MCF 10A (cell line): ENCODE results near the gene ADAMTS10. TPM values are rescaled to one million over a fixed set of nuclear protein-coding genes. Genes with fewer than 3 reads are reported as not detected.

ENCODE experiments used
- BruUV-seq: library from RNA; stranded (reverse); fragments of 400-500 nt; replicated peaks from 2 replicates; lab custom pipeline; 2021; lab: Mats Ljungman, UMichigan
- CTCF ChIA-PET: fragments of 300-600 bp; sonication (Branson Sonifier 250); formaldehyde crosslinking; extraction: SDS; loops from one replicate; lab custom pipeline; 2021; ENCODE audit warnings: antibody characterized with exemption, inconsistent platforms; lab: Yijun Ruan, JAX
- POLR2A ChIA-PET: fragments of 300-600, 350-650 bp; sonication (Branson Sonifier 250); formaldehyde crosslinking; extraction: SDS; loops from one replicate; lab custom pipeline; 2020; ENCODE audit warnings: antibody characterized with exemption, inconsistent platforms; lab: Yijun Ruan, JAX
- DNase-seq: peaks from one replicate; pipeline ENCODE4 v3.0.0-alpha.2; 2018; ENCODE audit not compliant: unreplicated experiment
- H3K27ac Mint-ChIP-seq: one replicate; pipeline ENCODE4 v1.8.0; 2022; ENCODE audit warnings: mild to moderate bottlenecking, low read depth, mixed read lengths; ENCODE audit not compliant: unreplicated experiment
- H3K27me3 Mint-ChIP-seq: one replicate; pipeline ENCODE4 v1.8.0; 2022; ENCODE audit warnings: mixed read lengths; ENCODE audit not compliant: insufficient read depth, unreplicated experiment
- H3K36me3 Mint-ChIP-seq: one replicate; pipeline ENCODE4 v1.8.0; 2022; ENCODE audit warnings: mild to moderate bottlenecking, moderate library complexity, mixed read lengths; ENCODE audit not compliant: insufficient read depth, unreplicated experiment
- H3K4me1 Mint-ChIP-seq: one replicate; pipeline ENCODE4 v1.8.0; 2022; ENCODE audit warnings: mixed read lengths; ENCODE audit not compliant: insufficient read depth, unreplicated experiment
- H3K4me3 Mint-ChIP-seq: one replicate; pipeline ENCODE4 v1.8.0; 2022; ENCODE audit warnings: mild to moderate bottlenecking, moderate library complexity, mixed read lengths; ENCODE audit not compliant: unreplicated experiment
- H3K9me3 Mint-ChIP-seq: one replicate; pipeline ENCODE4 v1.8.0; 2022; ENCODE audit warnings: mixed read lengths; ENCODE audit not compliant: unreplicated experiment
- intact Hi-C: fragments of 100-400 bp; cut with micrococcal nuclease; formaldehyde crosslinking; loops from 2 replicates; pipeline ENCODE4 v1.14.1; 2022
- total RNA-seq: library from RNA; stranded (reverse); gene quantifications from 2 replicates; pipeline ENCODE4 v1.2.3, GENCODE V29; 2022
- TF ChIP-seq, protein P1 (sequence below): fragments of 200-600 bp; IDR thresholded peaks from one replicate; pipeline ENCODE4 v1.8.0; 2022; ENCODE audit warnings: antibody characterized with exemption, mild to moderate bottlenecking; ENCODE audit not compliant: unreplicated experiment

ADAMTS10 gene
- total RNA-seq, 1 experiment from 2014 or later: not detected

DNA sequence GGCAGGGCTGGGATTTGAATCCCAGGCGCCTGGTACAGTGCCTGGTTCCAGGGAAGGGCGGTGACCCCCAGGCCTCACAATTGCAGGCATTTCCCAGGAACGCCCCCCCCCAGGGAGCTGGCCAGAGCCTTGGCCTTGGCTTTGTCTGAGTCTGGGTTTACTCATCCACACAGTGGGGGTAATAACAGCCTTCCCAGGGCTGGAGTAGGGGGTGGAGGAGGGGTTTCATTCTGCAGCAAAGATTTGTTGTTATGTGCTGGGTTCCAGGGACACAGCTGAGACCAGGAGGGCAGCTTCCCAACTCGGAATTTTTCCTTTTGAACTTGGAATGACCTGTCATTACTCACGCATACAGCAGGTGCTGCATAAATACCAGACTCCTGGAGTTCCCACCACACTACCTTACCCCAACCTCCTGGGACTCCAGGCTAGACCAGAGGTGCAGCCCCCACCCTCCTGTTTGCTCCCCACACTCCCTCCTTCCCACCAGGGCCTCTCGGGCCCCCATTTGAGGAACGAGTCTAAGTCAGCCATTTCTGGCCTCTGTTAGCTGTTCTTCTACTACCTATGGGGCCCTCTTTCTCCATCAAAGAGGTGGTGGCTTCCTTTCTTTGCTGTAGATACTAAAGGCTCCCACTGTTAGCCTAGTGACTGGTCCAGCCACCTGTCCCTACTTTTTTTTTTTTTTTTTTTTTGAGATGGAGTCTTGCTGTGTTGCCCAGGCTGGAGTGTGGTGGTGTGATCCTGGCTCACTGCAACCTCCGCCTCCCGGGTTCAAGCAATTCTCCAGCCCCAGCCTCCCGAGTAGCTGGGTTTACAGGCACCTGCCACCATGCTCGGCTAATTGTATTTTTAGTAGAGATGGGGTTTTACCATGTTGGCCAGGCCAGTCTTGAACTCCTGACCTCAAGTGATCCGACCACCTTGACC lies 1.6 kb upstream of the ADAMTS10 start:
- no peaks in the 10 kb centered on the region for H3K9me3 Mint-ChIP-seq
- no TSS peak for BruUV-seq
- TF ChIP-seq, protein P1, sequence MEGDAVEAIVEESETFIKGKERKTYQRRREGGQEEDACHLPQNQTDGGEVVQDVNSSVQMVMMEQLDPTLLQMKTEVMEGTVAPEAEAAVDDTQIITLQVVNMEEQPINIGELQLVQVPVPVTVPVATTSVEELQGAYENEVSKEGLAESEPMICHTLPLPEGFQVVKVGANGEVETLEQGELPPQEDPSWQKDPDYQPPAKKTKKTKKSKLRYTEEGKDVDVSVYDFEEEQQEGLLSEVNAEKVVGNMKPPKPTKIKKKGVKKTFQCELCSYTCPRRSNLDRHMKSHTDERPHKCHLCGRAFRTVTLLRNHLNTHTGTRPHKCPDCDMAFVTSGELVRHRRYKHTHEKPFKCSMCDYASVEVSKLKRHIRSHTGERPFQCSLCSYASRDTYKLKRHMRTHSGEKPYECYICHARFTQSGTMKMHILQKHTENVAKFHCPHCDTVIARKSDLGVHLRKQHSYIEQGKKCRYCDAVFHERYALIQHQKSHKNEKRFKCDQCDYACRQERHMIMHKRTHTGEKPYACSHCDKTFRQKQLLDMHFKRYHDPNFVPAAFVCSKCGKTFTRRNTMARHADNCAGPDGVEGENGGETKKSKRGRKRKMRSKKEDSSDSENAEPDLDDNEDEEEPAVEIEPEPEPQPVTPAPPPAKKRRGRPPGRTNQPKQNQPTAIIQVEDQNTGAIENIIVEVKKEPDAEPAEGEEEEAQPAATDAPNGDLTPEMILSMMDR: no peak
- ChIA-PET POLR2A (no interaction called here), CTCF (interaction anchor here (0.7 to 1.0 kb wide), 2 partner anchors 25 to 26 kb away, joined by 3 to 4 read pairs; no protein-coding TSS in a partner anchor)
- peaks cover 26% of the 10 kb centered on the region for H3K4me1 Mint-ChIP-seq
- H3K27ac Mint-ChIP-seq: no peak overlapping the region
- peaks cover 7% of the 10 kb centered on the region for H3K36me3 Mint-ChIP-seq
- H3K4me3 Mint-ChIP-seq: no peak overlapping the region
- H3K27me3 Mint-ChIP-seq: peaks cover 15% of the 10 kb centered on the region
- no peak for DNase-seq
- intact Hi-C loops: no loop called here

DNA sequence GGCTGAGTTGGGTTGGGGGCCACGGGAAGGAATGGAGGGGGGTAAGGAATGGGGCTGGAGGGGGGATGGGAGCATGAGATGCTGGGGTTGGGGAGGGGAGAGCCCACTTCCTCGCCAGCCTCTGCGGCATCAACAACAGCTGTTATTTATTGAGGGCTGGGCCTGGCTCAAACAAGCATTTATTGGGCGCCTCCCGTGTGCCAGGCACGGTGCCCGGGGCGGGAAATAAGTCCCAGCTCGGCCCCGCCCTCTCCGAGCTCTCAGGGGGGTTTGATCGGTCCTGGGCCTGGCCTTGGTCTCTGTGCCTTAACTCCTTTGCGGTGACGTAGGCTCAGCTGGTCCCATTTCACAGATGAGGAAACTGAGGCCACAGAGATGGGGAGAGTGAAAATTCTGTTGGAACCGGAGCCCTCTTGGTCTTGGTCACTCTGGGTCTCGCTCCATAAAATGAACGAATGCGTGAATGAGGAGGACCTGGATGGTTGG lies 919 bp upstream of the ADAMTS10 start:
- Mint-ChIP-seq H3K4me3 (no peak overlapping the region), H3K27ac (no peak overlapping the region), H3K27me3 (peaks cover 15% of the 10 kb centered on the region), H3K4me1 (peaks cover 26% of the 10 kb centered on the region), H3K36me3 (peaks cover 7% of the 10 kb centered on the region), H3K9me3 (no peaks in the 10 kb centered on the region)
- CTCF ChIA-PET: interaction anchor here (1.0 kb wide), 1 partner anchor 26 kb away, joined by 4 read pairs; no protein-coding TSS in a partner anchor
- intact Hi-C loops: no loop called here
- POLR2A ChIA-PET: no interaction called here
- no TSS peak for BruUV-seq
- DNase-seq: no peak
- TF ChIP-seq, protein P1: no peak

- ChIA-PET CTCF (no interaction called here), POLR2A (no interaction called here)
- H3K4me1 Mint-ChIP-seq: peaks cover 26% of the 10 kb centered on the region
- H3K4me3 Mint-ChIP-seq: no peak overlapping the region
- H3K27me3 Mint-ChIP-seq: peaks cover 11% of the 10 kb centered on the region
- no peaks in the 10 kb centered on the region for H3K9me3 Mint-ChIP-seq
- no peak overlapping the region for H3K27ac Mint-ChIP-seq
- no TSS peak for BruUV-seq
- TF ChIP-seq, protein P1: no peak
- H3K36me3 Mint-ChIP-seq: peaks cover 7% of the 10 kb centered on the region
- intact Hi-C loops: no loop called here
- no peak for DNase-seq
These were observed 403 bp upstream of the ADAMTS10 start for GRCh38 chr19:8610936-8611300.

GRCh38 chr19:8609279-8610040 lies 1.1 kb downstream of the ADAMTS10 start:
- no peaks in the 10 kb centered on the region for H3K9me3 Mint-ChIP-seq
- CTCF ChIA-PET: no interaction called here
- no peaks in the 10 kb centered on the region for H3K27me3 Mint-ChIP-seq

More at GRCh38 chr19:8609279-8610040, 1.1 kb downstream of the ADAMTS10 start:
- POLR2A ChIA-PET: no interaction called here
- peaks cover 7% of the 10 kb centered on the region for H3K36me3 Mint-ChIP-seq
- peaks cover 26% of the 10 kb centered on the region for H3K4me1 Mint-ChIP-seq
- no TSS peak for BruUV-seq
- intact Hi-C loops: no loop called here
- no peak overlapping the region for H3K27ac Mint-ChIP-seq
- TF ChIP-seq, protein P1: no peak
- H3K4me3 Mint-ChIP-seq: no peak overlapping the region
- no peak for DNase-seq
